Calu3 (cell line): ENCODE measurements around the gene NCKAP1. TPM values are rescaled to one million over a fixed set of nuclear protein-coding genes. Genes with fewer than 3 reads are reported as not detected.

ENCODE experiments used
- Bru-seq: library from RNA; stranded (reverse); fragments of 400-500 nt; gene quantifications from one replicate; lab custom pipeline; 2021; lab: Mats Ljungman, UMichigan
- BruChase-seq, 2 experiments: library from RNA; stranded (reverse); fragments of 400-500 nt; gene quantifications; one replicate each; lab custom pipeline; 2021; lab: Mats Ljungman, UMichigan
- BruUV-seq: library from RNA; stranded (reverse); fragments of 400-500 nt; replicated peaks from 2 replicates; lab custom pipeline; 2021; lab: Mats Ljungman, UMichigan
- CTCF ChIA-PET: fragments of 300-600 bp; sonication (Branson Sonifier 250); formaldehyde crosslinking; loops from one replicate; lab custom pipeline; 2022; ENCODE audit warnings: antibody characterized with exemption; lab: Charles Lee
- DNase-seq: peaks from one replicate; pipeline ENCODE4 v3.0.0; 2022
- H3K27ac Mint-ChIP-seq: one replicate; pipeline ENCODE4 v1.8.0; 2022; ENCODE audit warnings: mixed read lengths; ENCODE audit not compliant: unreplicated experiment
- H3K27me3 Mint-ChIP-seq: one replicate; pipeline ENCODE4 v1.8.0; 2022; ENCODE audit warnings: mixed read lengths; ENCODE audit not compliant: unreplicated experiment
- H3K36me3 Mint-ChIP-seq: one replicate; pipeline ENCODE4 v1.8.0; 2022; ENCODE audit warnings: mild to moderate bottlenecking, moderate library complexity, mixed read lengths; ENCODE audit not compliant: insufficient read depth, unreplicated experiment
- H3K4me1 Mint-ChIP-seq: one replicate; pipeline ENCODE4 v1.8.0; 2022; ENCODE audit warnings: mild to moderate bottlenecking, low read depth, mixed read lengths; ENCODE audit not compliant: unreplicated experiment
- H3K4me3 Mint-ChIP-seq: one replicate; pipeline ENCODE4 v1.8.0; 2022; ENCODE audit warnings: mild to moderate bottlenecking, low read depth, moderate library complexity, mixed read lengths; ENCODE audit not compliant: unreplicated experiment
- H3K9me3 Mint-ChIP-seq: one replicate; pipeline ENCODE4 v1.8.0; 2022; ENCODE audit warnings: low read depth, mixed read lengths; ENCODE audit not compliant: unreplicated experiment
- CTCF ChIP-seq: fragments of 200-600 bp; IDR thresholded peaks from one replicate; pipeline ENCODE4 v1.8.0; 2022; ENCODE audit warnings: antibody characterized with exemption; ENCODE audit not compliant: unreplicated experiment
- intact Hi-C: fragments of 100-400 bp; cut with micrococcal nuclease; formaldehyde crosslinking; loops from one replicate; pipeline ENCODE4 v1.10.0; 2022; ENCODE audit not compliant: unreplicated experiment
- long read RNA-seq: library from polyadenylated mRNA; stranded (forward); transcript quantifications from one replicate; pipeline ENCODE4 v2.0.0, GENCODE V29; 2022
- total RNA-seq: library from RNA; stranded (reverse); gene quantifications from 2 replicates; pipeline ENCODE4 v1.2.3, GENCODE V29; 2022

The NCKAP1 gene
- total RNA-seq (143 and 157 TPM in 2 replicates), Bru-seq, nascent RNA (percentile 95 among the genes with signal in this experiment), BruChase-seq, experiment 1, labeled RNA remaining after a 6-hour chase (percentile 92 among the genes with signal in this experiment), BruChase-seq, experiment 2, labeled RNA remaining after a 2-hour chase (percentile 88 among the genes with signal in this experiment)
- long read RNA-seq, full-length matches to known transcripts, result 26 of 44 reads
- long read RNA-seq, partial matches to known transcripts, result 13 of 44 reads
- long read RNA-seq, other reads (novel, unspliced or antisense), result 5 of 44 reads

- Mint-ChIP-seq H3K4me3 (peak within 1 kb of the TSS; percentile 94), H3K9me3 (peaks cover 2% of the 10 kb centered on the region), H3K36me3 (peaks cover 37% of the 10 kb centered on the region), H3K4me1 (peaks cover 34% of the 10 kb centered on the region), H3K27ac (peak within 1 kb of the TSS; percentile 97), H3K27me3 (no peaks in the 10 kb centered on the region)
- intact Hi-C loops, result loop anchor here (5.0 kb wide), 1 partner anchor 89 kb away; no protein-coding TSS in a partner anchor
- CTCF ChIA-PET, result no interaction called here
- peak; percentile 92 for TF ChIP-seq CTCF
- BruUV-seq, result TSS peak; percentile 16
- peak; percentile 98 for DNase-seq
Measured at GRCh38 chr2:183038341-183039300, at the start of gene NCKAP1. Gene NCKAP1, minus strand, starts transcription at chr2:183038457. Its CDS starts 358 bp downstream, at chr2:183038099.

GRCh38 chr2:183081911-183082310 lies 43.7 kb upstream of the NCKAP1 start:
- H3K27ac Mint-ChIP-seq, result no peak overlapping the region
- intact Hi-C loops, result no loop called here
- no peaks in the 10 kb centered on the region for H3K9me3 Mint-ChIP-seq
- no peaks in the 10 kb centered on the region for H3K27me3 Mint-ChIP-seq
- DNase-seq, result no peak
- peaks cover 13% of the 10 kb centered on the region for H3K36me3 Mint-ChIP-seq
- no peak overlapping the region for H3K4me3 Mint-ChIP-seq
- CTCF ChIA-PET, result no interaction called here
- no TSS peak for BruUV-seq
- no peaks in the 10 kb centered on the region for H3K4me1 Mint-ChIP-seq
- TF ChIP-seq CTCF, result no peak

GRCh38 chr2:183079139-183079775 lies 41.0 kb upstream of the NCKAP1 start:
- H3K27me3 Mint-ChIP-seq, result no peaks in the 10 kb centered on the region
- H3K36me3 Mint-ChIP-seq, result peaks cover 13% of the 10 kb centered on the region
- CTCF ChIA-PET, result interaction anchor here (1.0 to 1.5 kb wide), 4 partner anchors 13 to 46 kb away, joined by 3 read pairs; no protein-coding TSS in a partner anchor
- no peaks in the 10 kb centered on the region for H3K9me3 Mint-ChIP-seq
- peak overlapping the region; percentile 85 for H3K27ac Mint-ChIP-seq
- DNase-seq, result no peak
- intact Hi-C loops, result loop anchor here (5.0 kb wide), 1 partner anchor 48 kb away; no protein-coding TSS in a partner anchor
- no peaks in the 10 kb centered on the region for H3K4me1 Mint-ChIP-seq
- TF ChIP-seq CTCF, result no peak
- peak overlapping the region; percentile 83 for H3K4me3 Mint-ChIP-seq
- no TSS peak for BruUV-seq
